Endothelial cell of umbilical vein (primary cell): ENCODE results near the gene ST6GALNAC3. TPM values are rescaled to one million over a fixed set of nuclear protein-coding genes. Genes with fewer than 3 reads are reported as not detected.

ENCODE experiments used
- BruUV-seq: library from RNA; stranded (reverse); fragments of 400-500 nt; replicated peaks from 2 replicates; lab custom pipeline; 2021; lab: Mats Ljungman, UMichigan
- CTCF ChIA-PET: fragments of 300-600, 350-600 bp; sonication (Branson Sonifier 250); formaldehyde crosslinking; loops from one replicate; lab custom pipeline; 2021; ENCODE audit warnings: antibody characterized with exemption, inconsistent platforms; lab: Charles Lee
- POLR2A ChIA-PET: fragments of 300-600, 350-600 bp; sonication (Branson Sonifier 250); formaldehyde crosslinking; loops from one replicate; lab custom pipeline; 2021; ENCODE audit warnings: antibody characterized with exemption, inconsistent platforms; lab: Charles Lee
- DNase-seq: peaks from one replicate; pipeline ENCODE4 v3.0.0-alpha.2; 2011; ENCODE audit warnings: low read depth, low spot score
- FAIRE-seq: peaks from 2 replicates; lab custom pipeline; 2011; peaks lifted over from hg19 to GRCh38; lab: Jason Lieb, UNC
- H2AFZ ChIP-seq: 2 replicates; pipeline ENCODE4 v1.6.0; 2012; ENCODE audit warnings: low read depth, low read length, control low read depth, inconsistent platforms
- H3K27ac ChIP-seq: 2 replicates; pipeline ENCODE4 v1.5.1; 2011; ENCODE audit warnings: low read depth, mild to moderate bottlenecking, control low read depth, low read length, moderate library complexity; ENCODE audit not compliant: insufficient read depth
- H3K27me3 ChIP-seq, 2 experiments: 2 replicates each; pipeline versions ENCODE4 v1.6.0 to v1.6.1; 2011; ENCODE audit warnings: low read length in 2 of 2, mixed read lengths in 1 of 2; ENCODE audit not compliant: control insufficient read depth in 2 of 2, insufficient read depth in 2 of 2
- H3K36me3 ChIP-seq, 2 experiments: 2 replicates in 1 of 2; 3 replicates in 1 of 2; pipeline ENCODE4 v1.5.1; 2011; ENCODE audit warnings: low read length in 2 of 2, mild to moderate bottlenecking in 1 of 2, moderate library complexity in 1 of 2; ENCODE audit not compliant: control insufficient read depth in 2 of 2, insufficient read depth in 2 of 2; ENCODE audit errors: extremely low read depth in 1 of 2
- H3K4me1 ChIP-seq: 3 replicates; pipeline ENCODE4 v1.5.1; 2011; ENCODE audit warnings: mild to moderate bottlenecking, low read length; ENCODE audit not compliant: control insufficient read depth, insufficient read depth; ENCODE audit errors: extremely low read depth
- H3K4me2 ChIP-seq: 2 replicates; pipeline ENCODE4 v1.6.1; 2011; ENCODE audit warnings: low read length, control low read depth, mixed read lengths; ENCODE audit not compliant: insufficient read depth
- H3K4me3 ChIP-seq, 3 experiments: fragments of 200-600 bp in 1 of 3; sonication (generic), shearing (Covaris generic) in 1 of 3; replicated peaks in 1 of 3; 2 replicates each; pipeline ENCODE4 v1.5.1; 2011 to 2016; ENCODE audit warnings: control low read depth in 3 of 3, low read length in 3 of 3, mild to moderate bottlenecking in 2 of 3, inconsistent platforms in 1 of 3, low read depth in 1 of 3, moderate library complexity in 1 of 3; ENCODE audit not compliant: insufficient read depth in 1 of 3
- H3K79me2 ChIP-seq: 2 replicates; pipeline ENCODE4 v1.6.0; 2012; ENCODE audit warnings: low read length, inconsistent platforms; ENCODE audit not compliant: control insufficient read depth, insufficient read depth
- H3K9ac ChIP-seq: replicated peaks from 2 replicates; pipeline ENCODE3; 2011; ENCODE audit warnings: low read length, control low read depth; ENCODE audit not compliant: insufficient read depth; ENCODE audit errors: extremely low read depth
- H3K9me1 ChIP-seq: replicated peaks from 3 replicates; pipeline ENCODE4 v1.6.0; 2011; ENCODE audit warnings: mild to moderate bottlenecking, low read length; ENCODE audit not compliant: control insufficient read depth, insufficient read depth; ENCODE audit errors: extremely low read depth
- H3K9me3 ChIP-seq: replicated peaks from 2 replicates; pipeline ENCODE4 v1.5.1; 2012; ENCODE audit warnings: low read length, inconsistent platforms; ENCODE audit not compliant: control insufficient read depth, insufficient read depth
- H4K20me1 ChIP-seq: replicated peaks from 2 replicates; pipeline ENCODE3; 2011; ENCODE audit warnings: mild to moderate bottlenecking, low read length; ENCODE audit not compliant: control insufficient read depth, insufficient read depth; ENCODE audit errors: extremely low read depth
- CTCF ChIP-seq, 2 donors: IDR thresholded peaks; 1 replicate in 1 of 2; 2 replicates in 1 of 2; pipeline ENCODE4 v1.5.1; 2011; ENCODE audit warnings: low read length in 2 of 2, mild to moderate bottlenecking in 2 of 2, moderate library complexity in 2 of 2, control low read depth in 1 of 2, inconsistent platforms in 1 of 2, low read depth in 1 of 2; ENCODE audit not compliant: insufficient read depth in 1 of 2; ENCODE audit errors: extremely low read depth in 1 of 2
- EZH2 ChIP-seq: IDR thresholded peaks from 2 replicates; pipeline ENCODE4 v1.6.1; 2012; ENCODE audit warnings: borderline replicate concordance, low read depth, mild to moderate bottlenecking, moderate library complexity, low read length, inconsistent platforms; ENCODE audit not compliant: severe bottlenecking
- FOS ChIP-seq: IDR thresholded peaks from 2 replicates; pipeline ENCODE4 v1.6.1; 2011; ENCODE audit warnings: mild to moderate bottlenecking, low read length, moderate library complexity, borderline replicate concordance; ENCODE audit not compliant: insufficient read depth
- GATA2 ChIP-seq: IDR thresholded peaks from 2 replicates; pipeline ENCODE4 v1.7.0; 2011; ENCODE audit warnings: low read depth, mild to moderate bottlenecking, moderate library complexity, mixed read lengths, low read length; ENCODE audit not compliant: insufficient read length, insufficient read depth
- MYC ChIP-seq: IDR thresholded peaks from one replicate; pipeline ENCODE4 v1.6.1; 2011; ENCODE audit warnings: mild to moderate bottlenecking, low read depth, low read length
- POLR2A ChIP-seq: IDR thresholded peaks from 2 replicates; pipeline ENCODE4 v1.6.1; 2012; ENCODE audit warnings: low read depth, mild to moderate bottlenecking, control low read depth, low read length
- POLR2AphosphoS5 ChIP-seq: IDR thresholded peaks from 2 replicates; pipeline ENCODE4 v1.6.1; 2012; ENCODE audit warnings: low read depth, mild to moderate bottlenecking, control low read depth, low read length, moderate library complexity; ENCODE audit not compliant: insufficient read depth
- dilution Hi-C: fragments of 300-500 bp; cut with MboI; formaldehyde crosslinking; loops from one replicate; pipeline ENCODE4 v1.15.0; 2019; ENCODE audit warnings: low sequenced_read_pairs; ENCODE audit not compliant: extremely low pct_ligation_motif_present
- intact Hi-C: fragments of 100-400 bp; cut with micrococcal nuclease; formaldehyde crosslinking; loops from one replicate; pipeline ENCODE4 v1.10.0; 2022
- polyA plus RNA-seq, 4 experiments: library from polyadenylated mRNA; depleted of rRNA in 3 of 4; stranded (reverse) in 3 of 4; unstranded in 1 of 4; fragments of >200 nt; gene quantifications; 2 replicates each; pipeline versions ENCODE4 v1.2.1 to v1.2.3, GENCODE V29; 2011 to 2012; ENCODE audit warnings: missing spikeins in 1 of 4
- total RNA-seq: library from RNA; stranded (reverse); gene quantifications from 2 replicates; pipeline ENCODE4 v1.2.3, GENCODE V29; 2021

ST6GALNAC3 gene
- total and polyA plus RNA-seq, 2 donors (not counting 3 experiments of a cell fraction or from before 2014, with no cell fraction given), result 7.6 to 48.3 TPM

DNA sequence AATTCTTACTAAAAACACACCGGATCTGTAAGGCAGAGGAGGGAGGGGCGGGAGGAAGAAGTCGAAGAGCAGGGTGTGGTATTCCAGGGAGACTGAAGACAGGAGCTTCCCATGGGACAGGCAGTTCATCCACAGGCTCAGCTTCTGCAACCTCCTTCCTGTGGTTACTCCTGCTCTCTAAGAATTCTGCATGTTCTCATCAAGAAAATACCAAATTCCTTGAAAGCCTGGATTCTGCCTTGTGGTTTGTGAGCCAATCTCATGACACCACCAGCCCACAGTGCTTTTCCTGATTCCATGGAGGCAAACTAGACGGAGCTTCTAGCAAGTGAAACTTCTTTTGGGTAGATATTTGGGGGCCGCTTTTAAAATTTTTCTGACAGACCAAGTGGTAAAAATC is 1.1 kb upstream of the ST6GALNAC3 start:
- DNase-seq, result no peak
- CTCF ChIA-PET, result no interaction called here
- Histone ChIP-seq H3K27me3 (no peaks in the 10 kb centered on the region), H3K4me1 (peaks cover 38% of the 10 kb centered on the region), H3K79me2 (peaks cover 30% of the 10 kb centered on the region), H4K20me1 (no peaks in the 10 kb centered on the region), H3K9me1 (peaks cover 3% of the 10 kb centered on the region), H3K9me3 (no peaks in the 10 kb centered on the region), H3K4me3 (no peak overlapping the region), H3K36me3 (no peaks in the 10 kb centered on the region), H3K27ac (no peak overlapping the region), H2AFZ (peak overlapping the region; percentile 43), H3K4me2 (no peak overlapping the region), H3K9ac (no peak overlapping the region)
- TF ChIP-seq POLR2A (no peak), GATA2 (no peak), FOS (no peak), MYC (no peak), EZH2 (no peak), CTCF (IDR thresholded peaks at IDR 0.05; ENCODE audit: extremely low read depth in 1 of 2, insufficient read depth in 1 of 2, low read depth in 1 of 2, low read length in 2 of 2) (no peak), POLR2AphosphoS5 (no peak)
- intact Hi-C loops (loop anchor here (10.0 kb wide), 1 partner anchor 191 kb away; no protein-coding TSS in a partner anchor), dilution Hi-C loops (no loop called here)
- no peak for FAIRE-seq
- POLR2A ChIA-PET, result no interaction called here
- no TSS peak for BruUV-seq
